OCI-M2 (cell line): ENCODE data around the gene SSTR1.

Experiments used
- DNase-seq: peaks from one replicate; lab custom pipeline; 2025; ENCODE audit not compliant: unreplicated experiment; lab: John Stamatoyannopoulos, UW

The SSTR1 gene

DNA sequence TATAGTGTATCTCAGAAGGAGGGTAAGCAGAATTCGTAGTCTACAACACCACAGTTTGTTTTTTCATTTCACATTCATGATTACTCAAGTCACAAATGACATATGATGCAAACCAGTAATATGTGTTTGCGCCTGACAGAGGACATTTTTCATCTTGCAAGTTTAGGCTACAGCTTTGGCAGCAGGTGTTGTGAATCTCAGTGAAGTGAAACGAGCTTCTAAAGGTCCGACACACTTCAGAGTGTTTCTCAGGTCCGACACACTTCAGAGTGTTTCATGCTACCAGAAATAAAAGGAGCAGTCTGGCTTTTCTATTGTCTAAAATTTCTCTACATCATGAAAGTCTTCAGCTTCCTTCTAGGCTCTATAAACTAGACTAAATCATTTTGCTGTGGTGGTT lies 25.5 kb downstream of the SSTR1 start:
- DNase-seq = no peak

DNA sequence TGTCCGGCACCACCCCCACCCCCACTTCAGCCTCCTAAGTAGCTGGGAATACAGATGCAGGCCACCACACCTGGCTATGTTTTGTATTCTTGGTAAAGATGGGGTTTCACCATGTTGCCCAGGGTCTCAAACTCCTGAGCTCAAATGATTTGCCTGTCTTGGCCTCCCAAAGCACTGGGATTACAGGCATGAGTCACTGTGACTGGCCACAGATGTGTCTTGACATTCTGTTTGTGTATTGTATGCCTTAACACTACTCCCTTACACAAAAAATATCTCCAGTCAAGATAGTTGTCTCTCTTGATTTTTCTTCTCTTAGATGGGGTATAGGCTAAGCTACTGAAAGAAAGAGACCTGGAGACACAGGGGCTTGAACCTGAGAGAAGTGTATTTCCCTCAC lies 30.6 kb downstream of the SSTR1 start:
- DNase-seq = no peak

DNA sequence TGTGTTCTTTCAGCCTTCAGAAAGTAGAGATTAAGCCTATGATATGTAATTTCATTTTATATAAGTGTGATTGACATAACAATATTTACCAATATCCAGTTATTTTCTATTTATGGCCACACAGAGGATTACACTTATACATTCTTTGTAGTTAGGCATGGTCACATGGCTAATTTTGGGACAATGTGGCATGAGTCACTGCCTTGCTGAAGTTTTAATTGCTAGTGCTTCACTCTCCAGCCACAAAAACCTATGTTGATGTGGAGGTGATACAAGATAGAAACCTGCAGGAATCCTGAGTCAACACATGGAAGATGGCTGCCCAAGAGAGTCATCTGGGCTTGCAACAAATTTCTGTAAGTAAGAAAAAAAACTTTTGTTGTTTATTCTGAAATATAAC lies 31.2 kb downstream of the SSTR1 start:
- no peak for DNase-seq

DNA sequence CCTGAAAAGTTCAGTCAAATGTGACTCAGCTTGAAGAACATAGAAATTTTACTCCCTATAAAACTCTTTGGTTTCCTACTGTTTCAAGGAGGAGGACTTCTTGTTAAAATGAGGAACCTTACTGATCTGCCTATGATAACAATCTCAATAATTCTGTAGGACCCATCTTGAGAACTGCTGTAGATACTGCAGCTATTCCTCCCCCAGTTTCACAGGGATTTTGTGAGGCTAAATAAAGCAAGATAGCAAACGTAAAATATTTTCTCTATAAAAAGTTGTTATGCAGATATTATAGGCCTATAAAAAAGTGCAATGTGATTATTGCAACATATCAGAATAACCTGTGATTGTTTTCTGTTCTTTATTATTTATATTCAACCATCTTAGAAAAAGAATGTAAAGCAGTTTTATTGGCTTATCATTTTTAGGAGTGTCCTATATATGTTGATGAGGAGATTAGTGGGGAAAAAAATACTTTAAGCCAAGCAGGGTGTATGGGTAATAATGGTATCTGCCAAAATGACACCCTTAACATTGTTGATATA lies 36.1 kb downstream of the SSTR1 start:
- no peak for DNase-seq

DNA sequence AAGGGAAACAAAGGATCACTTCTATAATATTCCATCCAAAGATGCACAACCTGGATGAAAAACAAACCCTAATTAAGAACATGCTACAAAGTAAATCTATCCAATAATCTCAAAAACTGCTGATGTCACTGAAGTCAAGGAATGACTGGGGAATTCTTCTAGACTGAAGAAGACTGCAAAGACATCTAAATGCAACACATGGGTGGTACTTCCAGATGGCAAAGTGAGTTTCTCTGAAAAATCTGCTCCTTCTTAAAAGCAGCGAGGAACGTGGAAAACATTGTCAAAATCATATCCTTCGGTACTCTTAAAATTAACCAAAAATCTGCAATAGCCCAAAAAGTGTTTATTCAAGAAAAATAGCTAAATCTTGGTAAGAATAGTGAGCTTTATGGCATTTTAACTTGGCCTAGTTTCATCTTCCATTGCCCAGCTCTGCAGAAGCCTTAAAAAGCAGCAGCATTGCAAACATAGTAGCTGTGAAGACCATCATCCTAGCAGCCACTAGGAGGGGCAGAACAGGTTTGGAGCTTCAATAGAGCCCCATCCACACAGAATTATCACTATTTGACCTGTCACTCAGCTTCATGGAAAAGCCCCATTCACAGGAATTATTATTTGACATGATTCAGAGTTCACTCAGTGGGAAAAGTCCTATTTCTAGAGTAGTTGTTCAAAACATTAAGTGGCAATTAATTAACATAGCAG lies 40.8 kb downstream of the SSTR1 start:
- DNase-seq = no peak

DNA sequence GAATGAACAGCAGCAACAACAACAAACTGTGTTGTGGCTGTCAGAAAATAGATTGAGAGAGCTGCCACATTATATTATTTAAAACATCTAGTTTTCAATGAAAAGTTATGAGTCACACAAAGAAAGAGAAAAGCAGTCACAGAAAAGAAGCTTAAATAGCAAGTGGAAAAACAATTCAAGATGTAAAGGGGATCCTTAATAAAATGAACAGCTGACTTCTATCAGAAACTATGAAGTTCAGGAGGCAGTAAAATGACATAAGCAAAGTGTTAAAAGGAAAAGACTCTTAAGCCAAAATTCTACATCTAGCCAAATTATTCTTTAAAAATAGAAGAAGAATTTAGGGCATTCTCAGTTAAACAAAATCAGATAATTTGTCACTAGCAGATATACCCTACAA lies 42.6 kb downstream of the SSTR1 start:
- no peak for DNase-seq

DNA sequence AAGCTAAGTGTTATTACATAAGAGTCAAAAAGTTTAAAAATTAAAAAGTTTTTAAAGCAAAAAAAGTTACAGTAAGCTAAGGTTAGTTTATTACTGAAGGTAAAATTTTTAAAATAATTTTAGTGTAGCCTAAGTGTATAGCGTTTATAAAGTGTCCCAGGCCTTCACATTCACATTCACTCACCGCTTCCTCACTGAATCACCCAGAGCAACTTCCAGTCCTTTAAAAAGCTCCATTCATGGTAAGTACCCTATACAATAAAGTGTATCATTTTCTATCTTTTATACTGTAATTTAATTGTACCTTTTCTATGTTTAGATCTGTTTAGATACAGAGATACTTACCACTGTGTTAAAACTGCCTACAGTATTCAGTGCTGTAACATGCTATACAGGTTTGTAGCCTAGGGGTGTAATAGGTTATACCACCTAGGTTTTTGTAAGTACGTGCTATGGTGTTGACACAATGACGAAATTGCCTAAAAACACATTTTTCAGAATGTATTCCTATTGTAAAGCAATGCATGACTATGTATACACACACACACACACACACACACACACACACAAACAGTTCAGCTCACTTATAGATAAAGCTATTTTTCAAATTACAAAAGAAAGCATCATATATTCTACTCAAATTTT lies 44.5 kb downstream of the SSTR1 start:
- no peak for DNase-seq

DNA sequence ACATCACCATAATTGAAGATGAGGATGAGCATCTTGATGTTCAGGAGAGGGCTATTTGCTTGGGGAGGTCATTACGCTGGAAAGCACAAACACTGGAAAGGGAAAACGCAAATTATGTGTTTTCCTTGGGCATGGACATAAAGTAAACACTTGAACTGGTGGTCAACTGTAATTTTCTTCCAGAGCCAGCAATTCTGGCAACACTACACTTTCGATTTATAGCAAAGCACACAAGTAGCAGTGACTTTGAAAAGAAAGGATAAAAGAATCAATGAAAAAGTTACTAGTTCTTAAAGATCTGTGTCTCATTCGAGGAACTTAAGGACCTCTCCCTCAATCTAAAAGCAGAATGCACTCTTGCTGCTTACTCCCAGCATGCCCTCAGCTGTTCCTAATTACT lies 46.0 kb downstream of the SSTR1 start:
- DNase-seq = no peak

DNA sequence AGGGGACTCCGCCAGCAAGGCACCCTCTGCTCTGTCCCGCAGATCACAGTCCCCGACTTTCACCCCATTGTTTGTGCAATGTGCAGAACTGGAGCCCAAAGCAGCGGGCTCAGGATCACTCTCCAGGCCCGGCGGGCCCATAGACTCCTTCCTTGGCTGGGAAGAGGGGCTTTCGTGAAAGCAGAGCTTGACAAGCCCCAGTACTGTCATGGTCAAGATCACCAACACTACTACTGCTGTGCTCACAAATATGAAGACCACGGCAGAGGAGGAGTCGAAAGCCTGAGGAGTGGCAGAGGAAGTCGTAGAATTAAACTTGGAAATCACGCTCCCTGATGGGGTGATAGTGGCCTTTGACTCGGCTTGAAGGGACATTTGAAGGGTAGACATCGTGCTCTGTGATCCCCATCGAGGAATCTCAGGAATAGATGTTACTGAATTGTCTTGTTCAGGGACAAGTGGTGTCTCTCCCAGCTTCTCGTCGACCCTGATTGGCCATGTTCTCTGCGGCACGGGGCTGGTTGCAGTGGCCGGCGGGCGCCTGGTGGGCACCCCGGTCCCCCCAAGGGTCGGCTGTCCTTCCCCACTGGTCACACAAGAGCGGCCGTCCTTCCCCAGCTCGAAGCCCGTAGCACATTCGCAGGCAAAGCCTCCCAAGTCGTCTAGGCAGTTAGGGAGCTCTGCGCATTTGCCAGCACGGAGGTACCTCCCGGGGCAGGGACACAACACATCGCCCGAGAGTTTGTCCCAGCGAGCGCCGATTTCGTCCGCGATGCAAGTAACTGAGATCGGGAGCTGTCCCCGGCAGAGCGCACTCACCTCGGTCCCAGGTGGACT lies 47.1 kb downstream of the SSTR1 start:
- DNase-seq = no peak

DNA sequence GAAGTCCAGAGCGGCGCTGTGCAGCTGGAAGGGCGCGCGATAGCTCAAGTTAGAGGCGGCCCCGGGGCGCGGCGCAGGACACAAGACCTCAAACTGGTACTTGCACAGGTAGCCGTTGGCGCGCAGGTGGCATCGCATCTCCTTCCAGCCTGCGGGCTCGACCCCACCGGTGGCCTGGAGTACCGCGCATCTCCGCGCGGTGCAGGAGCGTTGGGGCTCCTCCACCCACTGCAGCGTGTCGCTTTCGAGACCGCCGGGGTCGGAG lies 47.6 kb downstream of the SSTR1 start:
- no peak for DNase-seq

DNA sequence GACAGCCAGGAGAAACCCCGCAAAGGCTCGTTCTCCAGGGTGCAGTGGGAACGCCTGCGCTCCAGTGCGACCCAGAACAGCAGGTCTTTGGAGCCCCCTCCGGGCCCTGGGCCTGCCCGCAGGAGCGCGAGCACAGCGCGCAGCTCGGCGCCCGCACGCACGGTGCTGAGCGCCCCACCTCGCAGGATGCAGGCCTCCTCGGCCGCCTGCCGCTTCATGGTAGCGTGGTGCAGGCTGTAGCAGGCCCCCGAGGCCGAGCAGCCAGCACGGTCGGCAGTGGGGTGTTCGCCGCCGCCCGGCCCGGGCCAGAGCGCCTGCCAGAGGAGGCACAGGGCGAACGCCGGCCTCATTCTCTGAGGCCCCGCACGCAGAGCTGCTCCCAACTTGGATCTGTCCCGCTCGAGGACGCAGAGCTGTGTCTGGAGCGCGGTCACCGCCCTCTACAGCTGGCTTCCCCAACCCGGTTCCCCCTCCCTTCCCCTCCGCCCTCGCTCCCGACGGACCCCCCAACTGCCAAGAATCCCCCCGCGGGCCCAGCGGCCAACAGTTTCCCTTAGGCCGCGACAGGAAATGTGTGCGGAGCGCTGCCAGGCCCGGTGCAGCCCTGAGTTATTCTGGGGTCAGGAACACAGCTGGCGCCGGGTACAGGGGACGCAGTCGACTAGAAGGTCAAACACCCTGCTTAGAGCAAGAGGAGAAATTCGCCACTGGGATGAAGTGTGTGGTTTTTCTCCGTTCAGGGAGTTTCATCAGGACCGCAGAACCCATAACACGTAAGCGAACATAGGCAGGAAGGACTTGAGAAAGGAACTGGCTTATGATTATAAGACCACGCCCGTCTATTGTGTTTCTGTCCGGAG lies 48.2 kb downstream of the SSTR1 start, which contains the start of gene CLEC14A:
Gene CLEC14A (minus strand): TSS at position 421 of the 860 bp plus-strand sequence. CDS start 71 bp downstream, at position 350.
- no peak for DNase-seq

DNA sequence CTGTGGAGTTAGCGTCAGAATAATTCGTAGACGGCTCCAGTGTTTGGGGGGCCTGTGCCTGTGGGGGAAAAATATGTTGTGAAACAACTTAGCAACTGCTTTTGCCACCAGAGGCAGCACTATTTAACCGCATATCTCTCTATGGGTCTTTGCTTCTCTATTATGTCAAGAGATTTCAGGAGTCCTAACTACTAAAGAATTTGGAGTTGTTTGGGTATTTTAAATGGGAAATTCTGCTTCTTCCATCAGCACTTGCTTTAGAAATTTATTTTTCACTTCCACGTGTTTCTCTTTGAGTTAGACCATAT lies 48.8 kb downstream of the SSTR1 start:
- DNase-seq = no peak

DNA sequence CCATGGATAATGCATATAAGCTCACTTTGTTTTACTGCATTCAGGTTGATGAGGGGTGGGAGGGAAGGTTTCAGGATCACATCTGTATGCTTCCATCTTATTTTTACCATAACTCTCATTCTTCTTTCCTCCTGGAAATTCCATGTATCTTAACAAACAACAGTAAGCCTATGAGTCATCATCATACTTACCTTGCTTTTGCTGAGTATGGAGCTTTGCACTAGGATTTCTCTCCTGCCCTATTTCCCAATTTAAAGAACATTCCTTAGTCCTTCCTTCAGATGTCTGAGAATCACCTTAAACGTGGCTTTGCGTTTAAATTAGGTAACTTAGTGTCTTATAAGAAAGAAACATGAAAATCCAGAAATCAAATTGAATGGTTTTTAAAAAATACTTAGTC lies 49.8 kb downstream of the SSTR1 start:
- no peak for DNase-seq

DNA sequence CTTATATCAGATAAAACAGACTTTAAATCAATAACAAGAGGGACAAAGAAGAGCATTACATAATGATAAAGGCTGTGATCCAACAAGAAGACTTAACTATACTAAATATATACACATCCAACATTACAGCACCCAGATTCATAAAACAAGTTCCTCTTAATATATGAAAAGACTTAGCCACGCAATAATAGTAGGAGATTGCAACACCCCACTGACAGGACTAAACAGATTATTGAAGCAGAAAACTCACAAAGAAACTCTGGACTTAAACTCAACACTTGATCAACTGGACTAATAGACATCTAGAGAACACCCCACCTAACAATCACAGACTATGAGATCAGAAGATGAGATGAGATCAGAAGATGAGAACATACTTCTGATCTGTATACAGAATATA lies 53.9 kb downstream of the SSTR1 start:
- DNase-seq = no peak
